Tibial nerve (tissue), 3 donors: ENCODE results near the gene ERC2.

Experiments
- CTCF ChIP-seq, 5 experiments: fragments of 200-600 bp in 3 of 5; fragments of 450-650 bp in 2 of 5; sonication (generic) in 3 of 5; IDR thresholded peaks; one replicate each; pipeline ENCODE4 v1.5.1; 2016 to 2019; ENCODE audit warnings: antibody characterized with exemption in 5 of 5, mild to moderate bottlenecking in 3 of 5, moderate library complexity in 2 of 5
- POLR2A ChIP-seq, 2 donors: fragments of 450-650 bp; IDR thresholded peaks; one replicate each; pipeline ENCODE4 v1.6.1; 2017; ENCODE audit warnings: antibody characterized with exemption in 2 of 2, mild to moderate bottlenecking in 2 of 2, moderate library complexity in 2 of 2

- TF ChIP-seq POLR2A (IDR thresholded peaks at IDR 0.05), result no peak
- TF ChIP-seq CTCF (IDR thresholded peaks at IDR 0.05), result no peak
Observed at GRCh38 chr3:55842204-55842603, 626.1 kb downstream of the ERC2 start.
